Astrocyte (in vitro differentiated cells and primary cell): ENCODE data around the gene ENO2. TPM values are rescaled to one million over a fixed set of nuclear protein-coding genes. Genes with fewer than 3 reads are reported as not detected.

Experiments used
- DNase-seq: peaks from one replicate; pipeline ENCODE4 v3.0.0-alpha.2; 2010; ENCODE audit warnings: low read depth
- FAIRE-seq: peaks from 2 replicates; lab custom pipeline; 2011; peaks lifted over from hg19 to GRCh38; lab: Jason Lieb, UNC
- H2AFZ ChIP-seq: 2 replicates; pipeline ENCODE4 v1.6.0; 2012; ENCODE audit warnings: low read depth, low read length, inconsistent platforms
- H3K27ac ChIP-seq: 2 replicates; pipeline ENCODE4 v1.5.1; 2011; ENCODE audit warnings: low read depth, low read length, inconsistent platforms
- H3K27me3 ChIP-seq: 2 replicates; pipeline ENCODE4 v1.6.0; 2011; ENCODE audit warnings: low read length, inconsistent platforms; ENCODE audit not compliant: insufficient read depth
- H3K36me3 ChIP-seq: 2 replicates; pipeline ENCODE4 v1.5.1; 2011; ENCODE audit warnings: low read length, inconsistent platforms; ENCODE audit not compliant: insufficient read depth
- H3K4me1 ChIP-seq: 2 replicates; pipeline ENCODE4 v1.5.1; 2011; ENCODE audit warnings: low read length, inconsistent platforms; ENCODE audit not compliant: insufficient read depth
- H3K4me2 ChIP-seq: 2 replicates; pipeline ENCODE4 v1.6.0; 2012; ENCODE audit warnings: low read length, inconsistent platforms
- H3K4me3 ChIP-seq: 2 replicates; pipeline ENCODE4 v1.5.1; 2011; ENCODE audit warnings: low read depth, mild to moderate bottlenecking, low read length, inconsistent platforms; ENCODE audit not compliant: insufficient read depth
- H3K79me2 ChIP-seq: 2 replicates; pipeline ENCODE4 v1.6.0; 2012; ENCODE audit warnings: mild to moderate bottlenecking, low read length, inconsistent platforms; ENCODE audit not compliant: insufficient read depth
- H3K9ac ChIP-seq: 2 replicates; pipeline ENCODE4 v1.6.0; 2012; ENCODE audit warnings: mild to moderate bottlenecking, low read length, inconsistent platforms
- H3K9me3 ChIP-seq: 2 replicates; pipeline ENCODE4 v1.5.1; 2012; ENCODE audit warnings: low read depth, mild to moderate bottlenecking, low read length, inconsistent platforms; ENCODE audit not compliant: insufficient read depth
- H4K20me1 ChIP-seq: 2 replicates; pipeline ENCODE4 v1.6.0; 2012; ENCODE audit warnings: low read length, inconsistent platforms; ENCODE audit not compliant: insufficient read depth
- H3K27ac Mint-ChIP-seq: one replicate; pipeline ENCODE4 v1.8.0; 2021; ENCODE audit warnings: mild to moderate bottlenecking, mixed read lengths; ENCODE audit not compliant: unreplicated experiment
- H3K27me3 Mint-ChIP-seq: one replicate; pipeline ENCODE4 v1.8.0; 2021; ENCODE audit warnings: low read depth, mixed read lengths; ENCODE audit not compliant: unreplicated experiment
- H3K36me3 Mint-ChIP-seq: one replicate; pipeline ENCODE4 v1.8.0; 2021; ENCODE audit warnings: low read depth, mixed read lengths; ENCODE audit not compliant: unreplicated experiment
- H3K4me1 Mint-ChIP-seq: one replicate; pipeline ENCODE4 v1.8.0; 2021; ENCODE audit warnings: low read depth, mixed read lengths; ENCODE audit not compliant: unreplicated experiment
- H3K4me3 Mint-ChIP-seq: one replicate; pipeline ENCODE4 v1.8.0; 2021; ENCODE audit warnings: mild to moderate bottlenecking, moderate library complexity, mixed read lengths; ENCODE audit not compliant: unreplicated experiment
- H3K9me3 Mint-ChIP-seq: one replicate; pipeline ENCODE4 v1.8.0; 2021; ENCODE audit warnings: mild to moderate bottlenecking, mixed read lengths; ENCODE audit not compliant: unreplicated experiment
- EZH2 ChIP-seq: IDR thresholded peaks from 2 replicates; pipeline ENCODE4 v1.6.1; 2012; ENCODE audit warnings: mild to moderate bottlenecking, low read length, inconsistent platforms; ENCODE audit not compliant: insufficient read depth
- total RNA-seq: library from RNA; stranded (reverse); gene quantifications from 2 replicates; pipeline ENCODE4 v1.2.1, GENCODE V29; 2021
- TF ChIP-seq, protein P1 (sequence below): IDR thresholded peaks from 2 replicates; pipeline ENCODE4 v1.5.1; 2011; ENCODE audit warnings: low read depth, mild to moderate bottlenecking, inconsistent platforms, low read length, moderate library complexity; ENCODE audit not compliant: insufficient read depth

ENO2 gene
- total RNA-seq, 1 donor from 2014 or later, result 46.4 TPM

DNA sequence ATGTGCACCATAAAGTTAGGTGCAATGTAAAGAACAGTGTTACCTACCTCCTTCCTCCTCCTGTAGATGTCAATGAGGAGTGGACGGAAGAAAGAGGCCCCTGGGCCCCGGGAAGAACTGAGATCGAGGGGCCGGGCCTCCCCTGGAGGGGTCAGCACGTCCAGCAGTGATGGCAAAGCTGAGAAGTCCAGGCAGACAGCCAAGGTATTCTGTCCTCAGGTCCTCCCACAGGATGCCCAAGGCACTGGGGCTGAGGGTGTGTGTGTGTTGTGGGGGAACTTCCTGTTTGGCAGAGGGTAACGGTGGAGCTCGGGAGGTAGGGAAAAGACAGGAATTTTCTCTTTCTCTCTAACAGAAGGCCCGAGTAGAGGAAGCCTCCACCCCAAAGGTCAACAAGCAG lies 19.7 kb downstream of the ENO2 start:
- TF ChIP-seq, protein P1, sequence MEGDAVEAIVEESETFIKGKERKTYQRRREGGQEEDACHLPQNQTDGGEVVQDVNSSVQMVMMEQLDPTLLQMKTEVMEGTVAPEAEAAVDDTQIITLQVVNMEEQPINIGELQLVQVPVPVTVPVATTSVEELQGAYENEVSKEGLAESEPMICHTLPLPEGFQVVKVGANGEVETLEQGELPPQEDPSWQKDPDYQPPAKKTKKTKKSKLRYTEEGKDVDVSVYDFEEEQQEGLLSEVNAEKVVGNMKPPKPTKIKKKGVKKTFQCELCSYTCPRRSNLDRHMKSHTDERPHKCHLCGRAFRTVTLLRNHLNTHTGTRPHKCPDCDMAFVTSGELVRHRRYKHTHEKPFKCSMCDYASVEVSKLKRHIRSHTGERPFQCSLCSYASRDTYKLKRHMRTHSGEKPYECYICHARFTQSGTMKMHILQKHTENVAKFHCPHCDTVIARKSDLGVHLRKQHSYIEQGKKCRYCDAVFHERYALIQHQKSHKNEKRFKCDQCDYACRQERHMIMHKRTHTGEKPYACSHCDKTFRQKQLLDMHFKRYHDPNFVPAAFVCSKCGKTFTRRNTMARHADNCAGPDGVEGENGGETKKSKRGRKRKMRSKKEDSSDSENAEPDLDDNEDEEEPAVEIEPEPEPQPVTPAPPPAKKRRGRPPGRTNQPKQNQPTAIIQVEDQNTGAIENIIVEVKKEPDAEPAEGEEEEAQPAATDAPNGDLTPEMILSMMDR, result no peak
- TF ChIP-seq EZH2, result no peak
- Histone ChIP-seq H3K9me3 (no peaks in the 10 kb centered on the region), H4K20me1 (peaks cover 58% of the 10 kb centered on the region), H3K79me2 (peaks cover 65% of the 10 kb centered on the region), H3K4me2 (peak overlapping the region; percentile 37), H3K4me3 (no peak overlapping the region), H3K9ac (peak overlapping the region; percentile 56), H2AFZ (no peak overlapping the region), H3K27ac (peak overlapping the region; percentile 3), H3K4me1 (peaks cover 44% of the 10 kb centered on the region), H3K27me3 (no peaks in the 10 kb centered on the region), H3K36me3 (peaks cover 16% of the 10 kb centered on the region)
- FAIRE-seq (no peak), DNase-seq (peak; percentile 52)
- no peak overlapping the region for H3K27ac Mint-ChIP-seq
- no peaks in the 10 kb centered on the region for H3K9me3 Mint-ChIP-seq
- H3K4me1 Mint-ChIP-seq, result peaks cover 41% of the 10 kb centered on the region
- peak overlapping the region; percentile 54 for H3K4me3 Mint-ChIP-seq
- H3K36me3 Mint-ChIP-seq, result peaks cover 18% of the 10 kb centered on the region
- no peaks in the 10 kb centered on the region for H3K27me3 Mint-ChIP-seq

DNA sequence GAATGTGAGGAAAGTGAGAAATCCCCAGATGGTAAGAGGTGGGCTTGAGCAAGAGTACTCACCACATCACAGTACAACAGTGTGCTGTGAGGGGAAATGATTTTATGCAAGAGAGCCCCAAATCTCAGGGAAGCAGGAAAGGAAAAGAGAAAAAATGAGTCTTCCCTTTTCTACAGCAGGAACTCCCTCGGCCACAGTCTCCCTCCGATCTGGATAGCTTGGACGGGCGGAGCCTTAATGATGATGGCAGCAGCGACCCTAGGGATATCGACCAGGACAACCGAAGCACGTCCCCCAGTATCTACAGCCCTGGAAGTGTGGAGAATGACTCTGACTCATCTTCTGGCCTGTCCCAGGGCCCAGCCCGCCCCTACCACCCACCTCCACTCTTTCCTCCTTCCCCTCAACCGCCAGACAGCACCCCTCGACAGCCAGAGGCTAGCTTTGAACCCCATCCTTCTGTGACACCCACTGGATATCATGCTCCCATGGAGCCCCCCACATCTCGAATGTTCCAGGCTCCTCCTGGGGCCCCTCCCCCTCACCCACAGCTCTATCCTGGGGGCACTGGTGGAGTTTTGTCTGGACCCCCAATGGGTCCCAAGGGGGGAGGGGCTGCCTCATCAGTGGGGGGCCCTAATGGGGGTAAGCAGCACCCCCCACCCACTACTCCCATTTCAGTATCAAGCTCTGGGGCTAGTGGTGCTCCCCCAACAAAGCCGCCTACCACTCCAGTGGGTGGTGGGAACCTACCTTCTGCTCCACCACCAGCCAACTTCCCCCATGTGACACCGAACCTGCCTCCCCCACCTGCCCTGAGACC lies 21.2 kb downstream of the ENO2 start:
- Histone ChIP-seq H3K4me3 (no peak overlapping the region), H3K27ac (no peak overlapping the region), H4K20me1 (peaks cover 46% of the 10 kb centered on the region), H3K27me3 (no peaks in the 10 kb centered on the region), H3K4me1 (peaks cover 33% of the 10 kb centered on the region), H3K4me2 (no peak overlapping the region), H3K36me3 (peaks cover 18% of the 10 kb centered on the region), H3K79me2 (peaks cover 53% of the 10 kb centered on the region), H2AFZ (no peak overlapping the region), H3K9ac (peak overlapping the region; percentile 20), H3K9me3 (no peaks in the 10 kb centered on the region)
- DNase-seq (no peak), FAIRE-seq (no peak)
- Mint-ChIP-seq H3K36me3 (peaks cover 19% of the 10 kb centered on the region), H3K4me1 (peaks cover 33% of the 10 kb centered on the region), H3K27ac (peak overlapping the region; percentile 88), H3K4me3 (peak overlapping the region; percentile 18), H3K9me3 (peaks cover 1% of the 10 kb centered on the region), H3K27me3 (no peaks in the 10 kb centered on the region)
- TF ChIP-seq EZH2, result no peak
- TF ChIP-seq, protein P1, result no peak

DNA sequence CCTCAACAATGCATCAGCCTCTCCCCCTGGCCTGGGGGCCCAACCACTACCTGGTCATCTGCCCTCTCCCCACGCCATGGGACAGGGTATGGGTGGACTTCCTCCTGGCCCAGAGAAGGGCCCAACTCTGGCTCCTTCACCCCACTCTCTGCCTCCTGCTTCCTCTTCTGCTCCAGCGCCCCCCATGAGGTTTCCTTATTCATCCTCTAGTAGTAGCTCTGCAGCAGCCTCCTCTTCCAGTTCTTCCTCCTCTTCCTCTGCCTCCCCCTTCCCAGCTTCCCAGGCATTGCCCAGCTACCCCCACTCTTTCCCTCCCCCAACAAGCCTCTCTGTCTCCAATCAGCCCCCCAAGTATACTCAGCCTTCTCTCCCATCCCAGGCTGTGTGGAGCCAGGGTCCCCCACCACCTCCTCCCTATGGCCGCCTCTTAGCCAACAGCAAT lies 21.8 kb downstream of the ENO2 start:
- Histone ChIP-seq H3K79me2 (peaks cover 46% of the 10 kb centered on the region), H2AFZ (no peak overlapping the region), H3K27me3 (no peaks in the 10 kb centered on the region), H3K4me1 (peaks cover 30% of the 10 kb centered on the region), H3K36me3 (peaks cover 24% of the 10 kb centered on the region), H3K9ac (peak overlapping the region; percentile 91), H3K4me2 (no peak overlapping the region), H3K9me3 (no peaks in the 10 kb centered on the region), H3K4me3 (no peak overlapping the region), H3K27ac (no peak overlapping the region), H4K20me1 (peaks cover 47% of the 10 kb centered on the region)
- Mint-ChIP-seq H3K4me3 (peak overlapping the region; percentile 77), H3K27me3 (no peaks in the 10 kb centered on the region), H3K9me3 (peaks cover 3% of the 10 kb centered on the region), H3K4me1 (peaks cover 28% of the 10 kb centered on the region), H3K27ac (peak overlapping the region; percentile 88), H3K36me3 (peaks cover 18% of the 10 kb centered on the region)
- DNase-seq (no peak), FAIRE-seq (no peak)
- TF ChIP-seq, protein P1, result no peak
- TF ChIP-seq EZH2, result no peak
